Peyer's patch (tissue), 4 donors: ENCODE data around the gene VENTX.

Experiments
- POLR2A ChIP-seq, 2 donors: fragments of 450-650 bp; IDR thresholded peaks; one replicate each; pipeline ENCODE4 v1.5.1; 2017; ENCODE audit warnings: antibody characterized with exemption in 2 of 2, mild to moderate bottlenecking in 2 of 2, moderate library complexity in 2 of 2
- TF ChIP-seq, protein P1 (sequence below), 6 experiments: fragments of 450-650 bp in 4 of 6; fragments of 200-600 bp in 2 of 6; sonication (generic) in 1 of 6; IDR thresholded peaks; one replicate each; pipeline ENCODE4 v1.5.1; 2017 to 2019; ENCODE audit warnings: antibody characterized with exemption in 6 of 6, mild to moderate bottlenecking in 3 of 6, moderate library complexity in 1 of 6

DNA sequence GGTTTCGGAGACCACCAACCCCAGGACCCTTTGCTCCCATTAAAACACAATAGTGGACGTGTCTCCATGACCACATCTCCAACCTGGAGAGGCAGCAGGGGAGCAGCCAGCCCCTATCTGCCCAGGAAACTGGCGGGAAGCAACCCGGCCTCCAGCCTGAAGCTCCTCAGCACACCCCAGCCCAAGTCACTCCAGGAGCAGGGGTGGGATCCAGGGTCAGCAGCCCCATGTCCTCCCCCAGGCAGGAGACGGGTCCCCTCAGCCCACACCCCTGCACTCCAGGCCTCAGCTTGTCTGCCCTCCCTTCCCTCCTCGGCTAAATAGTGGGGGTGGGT lies 38.4 kb downstream of the VENTX start:
- TF ChIP-seq, protein P1, sequence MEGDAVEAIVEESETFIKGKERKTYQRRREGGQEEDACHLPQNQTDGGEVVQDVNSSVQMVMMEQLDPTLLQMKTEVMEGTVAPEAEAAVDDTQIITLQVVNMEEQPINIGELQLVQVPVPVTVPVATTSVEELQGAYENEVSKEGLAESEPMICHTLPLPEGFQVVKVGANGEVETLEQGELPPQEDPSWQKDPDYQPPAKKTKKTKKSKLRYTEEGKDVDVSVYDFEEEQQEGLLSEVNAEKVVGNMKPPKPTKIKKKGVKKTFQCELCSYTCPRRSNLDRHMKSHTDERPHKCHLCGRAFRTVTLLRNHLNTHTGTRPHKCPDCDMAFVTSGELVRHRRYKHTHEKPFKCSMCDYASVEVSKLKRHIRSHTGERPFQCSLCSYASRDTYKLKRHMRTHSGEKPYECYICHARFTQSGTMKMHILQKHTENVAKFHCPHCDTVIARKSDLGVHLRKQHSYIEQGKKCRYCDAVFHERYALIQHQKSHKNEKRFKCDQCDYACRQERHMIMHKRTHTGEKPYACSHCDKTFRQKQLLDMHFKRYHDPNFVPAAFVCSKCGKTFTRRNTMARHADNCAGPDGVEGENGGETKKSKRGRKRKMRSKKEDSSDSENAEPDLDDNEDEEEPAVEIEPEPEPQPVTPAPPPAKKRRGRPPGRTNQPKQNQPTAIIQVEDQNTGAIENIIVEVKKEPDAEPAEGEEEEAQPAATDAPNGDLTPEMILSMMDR (IDR thresholded peaks at IDR 0.05) = no peak
- TF ChIP-seq POLR2A (IDR thresholded peaks at IDR 0.05) = no peak
